ENCODE measurements around the gene SULT2B1. TPM values are rescaled to one million over a fixed set of nuclear protein-coding genes. Genes with fewer than 3 reads are reported as not detected.

SULT2B1 gene
- polyA plus RNA-seq, 4 donors, result 3.4 to 28.1 (median 12.3) TPM

DNA sequence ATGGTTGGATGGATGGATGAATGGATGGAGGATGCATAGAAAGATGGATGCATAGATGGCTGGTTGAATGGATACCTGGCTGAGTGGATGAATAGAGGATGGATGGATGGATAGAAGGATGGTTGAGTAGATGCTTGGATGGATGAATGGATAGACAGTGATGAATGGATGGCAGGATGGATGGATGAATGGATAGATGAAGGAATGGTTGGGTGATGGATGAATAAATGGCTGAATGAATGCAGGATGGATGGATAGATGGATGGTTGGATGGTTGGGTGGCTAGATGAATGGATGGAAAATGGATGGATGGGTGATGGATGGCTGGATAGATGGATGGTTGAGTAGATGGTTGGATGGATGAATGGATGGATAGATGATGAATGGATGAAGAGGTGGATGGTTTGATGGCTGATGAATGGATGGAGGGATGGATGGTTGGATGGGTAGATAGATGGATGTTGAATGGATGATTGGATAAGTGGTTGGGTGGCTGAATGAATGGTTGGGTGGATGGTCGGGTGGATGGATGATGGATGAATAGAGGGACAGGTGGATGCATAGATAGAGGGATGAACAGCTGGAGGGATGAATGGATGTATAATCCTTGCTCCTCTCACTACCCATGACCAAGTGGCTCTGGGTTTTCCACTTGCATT lies 3.6 kb upstream of the SULT2B1 start:
- Histone ChIP-seq H3K4me3 (ENCODE audit: low read depth in 1 of 3, low read length in 3 of 3) (no peak overlapping the region), H3K36me3 (ENCODE audit: control insufficient read depth in 3 of 3, insufficient read depth in 2 of 3, low read depth in 1 of 3, low read length in 3 of 3) (no peaks in the 10 kb centered on the region), H3K9me3 (ENCODE audit: control insufficient read depth in 2 of 2, insufficient read depth in 1 of 2, low read depth in 1 of 2, low read length in 1 of 2) (no peaks in the 10 kb centered on the region), H3K4me1 (ENCODE audit: control insufficient read depth in 3 of 3, insufficient read depth in 2 of 3, low read depth in 1 of 3, low read length in 2 of 3) (peaks cover 2 to 21% (median 7%) of the 10 kb centered on the region in 3 donors), H3K27ac (ENCODE audit: low read depth in 1 of 3, low read length in 2 of 3) (no peak overlapping the region), H3K27me3 (ENCODE audit: control insufficient read depth in 3 of 3, insufficient read depth in 3 of 3, low read length in 3 of 3) (no peaks in the 10 kb centered on the region)
- FAIRE-seq (no peak), DNase-seq (no peak)
- 93 to 100% (median 94%) methylated on average over 1 of the region's 1 CpG for WGBS, 3 donors

DNA sequence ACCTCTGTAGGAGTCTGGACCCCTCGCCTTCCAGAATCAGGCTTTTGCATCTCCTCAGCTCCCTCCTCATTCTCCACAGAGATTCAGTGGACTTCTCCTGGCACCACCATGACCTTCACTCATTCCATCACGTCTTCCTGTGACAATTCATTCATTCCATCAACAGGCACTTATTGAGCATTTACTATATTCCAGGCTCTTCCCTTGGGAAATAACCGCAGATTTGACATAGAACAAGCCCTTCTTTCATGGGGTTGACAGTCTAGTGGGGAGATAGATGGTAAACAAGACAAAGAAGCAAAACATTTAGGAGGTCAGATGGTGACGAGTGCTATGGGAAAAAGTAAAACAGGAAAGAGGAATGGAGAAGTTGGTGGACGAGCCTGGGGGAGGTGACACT lies 2.6 kb upstream of the SULT2B1 start:
- FAIRE-seq, result no peak
- Histone ChIP-seq H3K27me3 (ENCODE audit: control insufficient read depth in 3 of 3, insufficient read depth in 3 of 3, low read length in 3 of 3) (no peaks in the 10 kb centered on the region), H3K9me3 (ENCODE audit: control insufficient read depth in 2 of 2, insufficient read depth in 1 of 2, low read depth in 1 of 2, low read length in 1 of 2) (no peaks in the 10 kb centered on the region), H3K27ac (ENCODE audit: low read depth in 1 of 3, low read length in 2 of 3) (no peak overlapping the region), H3K4me1 (ENCODE audit: control insufficient read depth in 3 of 3, insufficient read depth in 2 of 3, low read depth in 1 of 3, low read length in 2 of 3) (peaks cover 7 to 31% (median 7%) of the 10 kb centered on the region in 3 donors), H3K4me3 (ENCODE audit: low read depth in 1 of 3, low read length in 3 of 3) (no peak overlapping the region), H3K36me3 (ENCODE audit: control insufficient read depth in 3 of 3, insufficient read depth in 2 of 3, low read depth in 1 of 3, low read length in 3 of 3) (no peaks in the 10 kb centered on the region)
- WGBS, 3 donors, result 66 to 83% (median 75%) methylated on average over 5 of the region's 5 CpGs
- DNase-seq, result no peak

DNA sequence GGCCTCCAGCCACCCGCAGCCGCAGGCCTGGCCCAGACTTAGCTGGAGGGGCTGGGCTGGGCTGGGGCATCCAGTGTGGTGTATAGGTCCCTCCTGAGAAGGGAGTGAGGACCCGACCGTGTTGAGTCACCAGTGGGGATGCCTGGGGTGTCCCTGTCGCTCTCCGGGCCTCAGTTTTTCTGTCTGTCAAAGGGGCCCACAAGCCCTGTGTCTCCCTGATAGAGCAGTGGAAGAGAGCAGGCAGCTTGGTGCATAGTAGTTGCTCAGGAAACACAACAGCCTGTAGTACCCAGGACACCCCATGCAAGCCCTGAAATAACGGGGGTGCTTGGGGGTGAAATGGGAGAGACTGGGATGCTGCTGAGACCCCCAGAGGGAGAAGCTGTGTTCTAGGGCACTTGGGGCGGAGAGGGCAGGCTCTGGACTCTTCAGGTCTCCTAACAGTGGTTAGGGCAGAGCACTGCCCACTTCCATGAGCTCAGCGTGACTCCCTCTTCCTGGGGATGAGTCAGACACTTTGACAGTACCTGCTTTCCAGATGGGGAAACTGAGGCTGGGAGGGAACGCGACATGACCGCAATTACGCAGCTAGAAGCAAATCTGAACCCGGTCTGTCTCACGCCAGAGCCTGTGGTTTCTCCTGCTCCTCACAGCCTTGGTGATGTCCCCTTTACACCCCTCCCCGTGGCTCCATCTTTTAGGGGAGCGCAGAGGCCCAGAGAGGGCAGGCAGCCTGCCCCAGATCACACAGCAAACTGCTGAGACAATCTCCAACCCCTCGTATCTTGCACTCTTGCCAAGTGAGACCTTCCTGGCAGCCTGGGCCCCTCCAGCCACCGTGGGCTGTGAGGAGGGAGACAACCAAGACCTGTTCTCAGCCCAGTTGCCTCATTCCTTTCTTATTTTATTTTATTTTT lies 692 bp downstream of the SULT2B1 start:
- DNase-seq (no peak), FAIRE-seq (no peak)
- H3K36me3 ChIP-seq (ENCODE audit: control insufficient read depth in 3 of 3, insufficient read depth in 2 of 3, low read depth in 1 of 3, low read length in 3 of 3), result no peaks in the 10 kb centered on the region
- H3K4me1 ChIP-seq (ENCODE audit: control insufficient read depth in 3 of 3, insufficient read depth in 2 of 3, low read depth in 1 of 3, low read length in 2 of 3), result peaks cover 7 to 46% (median 7%) of the 10 kb centered on the region in 3 donors
- WGBS, 3 donors, result 56 to 72% (median 62%) methylated on average over 19 of the region's 19 CpGs
- H3K4me3 ChIP-seq (ENCODE audit: low read depth in 1 of 3, low read length in 3 of 3), result peak overlapping the region in 1 of 3 donors; percentile 56
- peak overlapping the region in 1 of 3 donors; percentile 84 for H3K27ac ChIP-seq (ENCODE audit: low read depth in 1 of 3, low read length in 2 of 3)
- no peaks in the 10 kb centered on the region for H3K27me3 ChIP-seq (ENCODE audit: control insufficient read depth in 3 of 3, insufficient read depth in 3 of 3, low read length in 3 of 3)
- H3K9me3 ChIP-seq (ENCODE audit: control insufficient read depth in 2 of 2, insufficient read depth in 1 of 2, low read depth in 1 of 2, low read length in 1 of 2), result no peaks in the 10 kb centered on the region

DNA sequence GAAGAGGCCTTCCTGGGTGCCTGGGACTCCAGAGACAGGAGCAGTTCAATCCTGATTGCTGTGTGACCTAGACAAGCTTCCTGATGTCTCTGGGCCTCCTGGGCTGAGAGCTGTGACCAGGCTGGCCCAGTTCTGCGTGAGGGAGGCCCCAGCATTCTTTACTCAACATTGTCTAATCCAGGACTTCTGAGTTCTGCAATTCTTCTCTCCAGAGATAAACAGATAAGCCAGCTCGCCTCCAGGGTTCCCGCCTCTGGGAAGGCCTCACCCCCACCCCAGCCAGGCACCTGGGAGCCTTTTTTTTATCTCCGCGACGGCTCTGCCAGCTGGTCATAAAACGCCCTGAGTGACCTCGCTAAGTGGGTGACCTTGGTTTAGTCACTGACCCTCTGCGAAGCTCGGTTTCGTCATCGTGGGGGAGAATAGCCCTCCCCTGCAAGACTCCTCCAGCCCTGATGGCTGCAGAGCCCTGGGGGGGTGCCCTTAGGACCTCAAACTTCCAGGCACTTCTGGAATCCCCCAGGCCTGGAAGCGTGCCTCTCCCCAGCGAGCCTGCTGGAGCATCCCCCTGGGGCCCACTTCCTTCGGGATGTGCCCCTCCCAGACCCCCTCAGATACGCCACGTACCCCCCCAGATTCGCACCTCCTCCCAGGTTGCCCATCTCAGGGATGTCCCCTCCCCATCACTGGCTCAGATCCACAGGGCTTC lies 1.9 kb downstream of the SULT2B1 start:
- peaks cover 7 to 54% (median 7%) of the 10 kb centered on the region in 3 donors for H3K4me1 ChIP-seq (ENCODE audit: control insufficient read depth in 3 of 3, insufficient read depth in 2 of 3, low read depth in 1 of 3, low read length in 2 of 3)
- H3K4me3 ChIP-seq (ENCODE audit: low read depth in 1 of 3, low read length in 3 of 3), result no peak overlapping the region
- H3K36me3 ChIP-seq (ENCODE audit: control insufficient read depth in 3 of 3, insufficient read depth in 2 of 3, low read depth in 1 of 3, low read length in 3 of 3), result no peaks in the 10 kb centered on the region
- H3K9me3 ChIP-seq (ENCODE audit: control insufficient read depth in 2 of 2, insufficient read depth in 1 of 2, low read depth in 1 of 2, low read length in 1 of 2), result peaks cover 0 to 4% of the 10 kb centered on the region in 2 donors
- H3K27ac ChIP-seq (ENCODE audit: low read depth in 1 of 3, low read length in 2 of 3), result peak overlapping the region; percentile 29 to 59 (median 59)
- DNase-seq (peak; percentile 79 to 83), FAIRE-seq (no peak)
- 12 to 19% (median 17%) methylated on average over 17 to 18 of the region's 18 CpGs for WGBS, 3 donors
- H3K27me3 ChIP-seq (ENCODE audit: control insufficient read depth in 3 of 3, insufficient read depth in 3 of 3, low read length in 3 of 3), result no peaks in the 10 kb centered on the region

DNA sequence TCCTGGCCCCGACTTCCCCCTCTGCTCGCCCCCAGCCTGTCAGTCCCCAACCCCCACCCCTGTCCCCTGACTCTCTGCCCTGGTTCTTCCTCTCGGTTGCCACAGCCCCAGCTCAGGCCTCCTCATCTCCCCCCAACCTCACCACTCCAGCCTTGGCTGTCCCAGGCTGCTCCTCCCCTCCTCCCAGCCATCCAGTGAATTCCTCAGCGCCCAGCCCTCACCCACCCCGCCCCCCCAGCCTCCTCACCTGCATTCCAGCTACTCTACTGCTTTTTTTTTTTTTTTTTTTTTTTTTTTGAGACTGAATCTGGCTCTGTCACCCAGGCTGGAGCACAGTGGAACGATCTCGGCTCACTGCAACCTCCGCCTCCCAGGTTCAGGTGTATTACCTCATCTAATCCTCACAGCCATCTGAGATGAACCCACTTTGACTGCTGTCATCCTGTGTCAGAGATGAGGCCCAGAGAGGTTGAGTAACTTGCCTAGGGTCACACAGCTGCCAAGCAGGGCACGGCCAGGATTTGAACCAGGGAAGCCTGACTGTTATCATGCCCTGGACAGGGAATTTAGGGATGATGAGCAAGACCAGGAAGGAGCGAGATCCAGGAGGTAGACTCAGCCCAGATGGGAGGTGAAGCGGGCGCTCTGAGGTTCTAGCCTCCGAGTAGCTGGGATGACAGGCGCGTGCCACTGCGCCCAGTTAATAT lies 2.6 kb downstream of the SULT2B1 start:
- peaks cover 0 to 4% of the 10 kb centered on the region in 2 donors for H3K9me3 ChIP-seq (ENCODE audit: control insufficient read depth in 2 of 2, insufficient read depth in 1 of 2, low read depth in 1 of 2, low read length in 1 of 2)
- WGBS, 3 donors, result 56 to 64% (median 60%) methylated on average over 14 to 16 of the region's 16 CpGs
- H3K27me3 ChIP-seq (ENCODE audit: control insufficient read depth in 3 of 3, insufficient read depth in 3 of 3, low read length in 3 of 3), result no peaks in the 10 kb centered on the region
- DNase-seq (peak in 1 of 2 donors; percentile 75), FAIRE-seq (no peak)
- peak overlapping the region in 1 of 3 donors; percentile 29 for H3K27ac ChIP-seq (ENCODE audit: low read depth in 1 of 3, low read length in 2 of 3)
- no peak overlapping the region for H3K4me3 ChIP-seq (ENCODE audit: low read depth in 1 of 3, low read length in 3 of 3)
- peaks cover 7 to 57% (median 7%) of the 10 kb centered on the region in 3 donors for H3K4me1 ChIP-seq (ENCODE audit: control insufficient read depth in 3 of 3, insufficient read depth in 2 of 3, low read depth in 1 of 3, low read length in 2 of 3)
- H3K36me3 ChIP-seq (ENCODE audit: control insufficient read depth in 3 of 3, insufficient read depth in 2 of 3, low read depth in 1 of 3, low read length in 3 of 3), result no peaks in the 10 kb centered on the region

DNA sequence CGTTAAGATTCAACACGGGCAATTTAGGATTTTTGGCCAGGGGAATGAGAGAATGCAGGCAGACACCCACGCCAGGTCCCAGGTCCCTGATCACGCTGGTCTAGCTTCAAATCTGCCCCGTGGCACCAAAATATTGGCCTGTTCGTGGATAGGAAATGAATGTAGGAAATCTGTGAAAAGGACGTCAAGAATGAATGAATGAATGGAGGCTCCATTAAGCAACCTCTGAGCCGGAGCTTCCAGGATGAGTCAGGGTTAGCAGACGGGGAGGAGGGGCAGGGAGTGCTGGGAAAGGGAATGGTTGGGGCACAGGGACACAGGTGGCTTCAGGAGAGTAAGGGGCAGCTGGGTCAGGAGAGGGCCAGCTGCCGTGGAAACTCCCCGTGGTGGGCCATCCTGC lies 4.2 kb downstream of the SULT2B1 start:
- FAIRE-seq, result no peak
- Histone ChIP-seq H3K27me3 (ENCODE audit: control insufficient read depth in 3 of 3, insufficient read depth in 3 of 3, low read length in 3 of 3) (no peaks in the 10 kb centered on the region), H3K9me3 (ENCODE audit: control insufficient read depth in 2 of 2, insufficient read depth in 1 of 2, low read depth in 1 of 2, low read length in 1 of 2) (peaks cover 0 to 4% of the 10 kb centered on the region in 2 donors), H3K36me3 (ENCODE audit: control insufficient read depth in 3 of 3, insufficient read depth in 2 of 3, low read depth in 1 of 3, low read length in 3 of 3) (no peaks in the 10 kb centered on the region), H3K27ac (ENCODE audit: low read depth in 1 of 3, low read length in 2 of 3) (peak overlapping the region; percentile 52 to 82 (median 63)), H3K4me3 (ENCODE audit: low read depth in 1 of 3, low read length in 3 of 3) (no peak overlapping the region), H3K4me1 (ENCODE audit: control insufficient read depth in 3 of 3, insufficient read depth in 2 of 3, low read depth in 1 of 3, low read length in 2 of 3) (peaks cover 6 to 55% (median 7%) of the 10 kb centered on the region in 3 donors)
- DNase-seq, result peak; percentile 80 to 88
- 20 to 47% (median 33%) methylated on average over 11 of the region's 11 CpGs for WGBS, 3 donors

DNA sequence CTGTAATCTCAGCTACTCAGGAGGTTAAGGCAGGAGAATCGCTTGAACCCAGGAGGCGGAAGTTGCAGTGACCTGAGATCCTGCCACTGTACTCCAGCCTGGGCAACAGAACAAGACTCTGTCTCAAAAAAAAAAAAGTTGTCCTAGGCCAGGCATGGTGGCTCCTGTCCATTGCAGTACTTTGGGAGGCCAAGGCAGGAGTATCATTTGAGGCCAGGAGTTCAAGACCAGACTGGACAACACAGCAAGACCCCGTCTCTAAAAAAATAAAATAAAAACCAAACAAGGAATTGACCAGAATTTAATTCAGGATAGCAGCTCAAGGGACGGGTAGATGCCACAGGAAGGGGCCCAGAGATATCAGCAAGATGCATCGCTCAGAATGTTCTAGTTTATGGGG lies 4.9 kb downstream of the SULT2B1 start:
- peaks cover 0 to 4% of the 10 kb centered on the region in 2 donors for H3K9me3 ChIP-seq (ENCODE audit: control insufficient read depth in 2 of 2, insufficient read depth in 1 of 2, low read depth in 1 of 2, low read length in 1 of 2)
- peak overlapping the region; percentile 37 to 63 (median 52) for H3K27ac ChIP-seq (ENCODE audit: low read depth in 1 of 3, low read length in 2 of 3)
- no peaks in the 10 kb centered on the region for H3K27me3 ChIP-seq (ENCODE audit: control insufficient read depth in 3 of 3, insufficient read depth in 3 of 3, low read length in 3 of 3)
- FAIRE-seq (no peak), DNase-seq (no peak)
- H3K36me3 ChIP-seq (ENCODE audit: control insufficient read depth in 3 of 3, insufficient read depth in 2 of 3, low read depth in 1 of 3, low read length in 3 of 3), result no peaks in the 10 kb centered on the region
- no peak overlapping the region for H3K4me3 ChIP-seq (ENCODE audit: low read depth in 1 of 3, low read length in 3 of 3)
- 71 to 84% (median 72%) methylated on average over 5 of the region's 5 CpGs for WGBS, 3 donors
- H3K4me1 ChIP-seq (ENCODE audit: control insufficient read depth in 3 of 3, insufficient read depth in 2 of 3, low read depth in 1 of 3, low read length in 2 of 3), result peaks cover 3 to 48% (median 7%) of the 10 kb centered on the region in 3 donors

Data from small intestine (tissue), 7 donors.